Measurements from ENCODE around the gene MKRN1.
"Not testable (repeated sequence)": the region's sequence is repeated elsewhere in the genome, so short reads cannot be mapped to it uniquely, and the experiment has no call there.

Gene MKRN1

DNA sequence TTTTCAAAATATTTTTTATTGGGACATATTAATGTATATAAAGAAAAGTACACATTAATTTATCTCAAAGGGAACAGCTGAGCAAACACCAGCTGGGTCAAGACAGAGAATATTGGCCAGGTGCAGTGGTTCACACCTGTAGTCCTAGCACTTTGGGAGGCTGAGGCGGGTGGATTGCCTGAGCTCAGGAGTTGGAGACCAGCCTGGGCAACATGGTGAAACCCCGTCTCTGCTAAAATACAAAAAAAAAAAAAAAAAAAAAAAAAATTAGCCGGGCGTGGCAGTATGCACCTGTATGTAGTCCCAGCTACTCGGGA lies 61.2 kb downstream of the MKRN1 start:
- not testable (repeated sequence) for DNase-seq; H3K4me1 ChIP-seq (ENCODE audit: control insufficient read depth, insufficient read depth, low read length, poor library complexity, severe bottlenecking); H3K4me3 ChIP-seq (ENCODE audit: insufficient read depth, low read depth, low read length, poor library complexity, severe bottlenecking); H3K36me3 ChIP-seq (ENCODE audit: control insufficient read depth, insufficient read depth, low read length); H3K27ac ChIP-seq (ENCODE audit: insufficient read depth, low read length, poor library complexity, severe bottlenecking); H3K9me3 ChIP-seq (ENCODE audit: control insufficient read depth, low read length); H3K27me3 ChIP-seq (replicated peaks; ENCODE audit: control insufficient read depth, insufficient read depth, low read length, poor library complexity, severe bottlenecking)

- H3K9me3 ChIP-seq (ENCODE audit: control insufficient read depth, low read length): no peaks in the 10 kb centered on the region
- no peaks in the 10 kb centered on the region for H3K4me1 ChIP-seq (ENCODE audit: control insufficient read depth, insufficient read depth, low read length, poor library complexity, severe bottlenecking)
- H3K4me3 ChIP-seq (ENCODE audit: insufficient read depth, low read depth, low read length, poor library complexity, severe bottlenecking): no peak overlapping the region
- no peak for DNase-seq
- H3K27me3 ChIP-seq (replicated peaks; ENCODE audit: control insufficient read depth, insufficient read depth, low read length, poor library complexity, severe bottlenecking): no peaks in the 10 kb centered on the region
- no peak overlapping the region for H3K27ac ChIP-seq (ENCODE audit: insufficient read depth, low read length, poor library complexity, severe bottlenecking)
- no peaks in the 10 kb centered on the region for H3K36me3 ChIP-seq (ENCODE audit: control insufficient read depth, insufficient read depth, low read length)
Measured at GRCh38 chr7:140417456-140418155, 61.7 kb downstream of the MKRN1 start.

DNA sequence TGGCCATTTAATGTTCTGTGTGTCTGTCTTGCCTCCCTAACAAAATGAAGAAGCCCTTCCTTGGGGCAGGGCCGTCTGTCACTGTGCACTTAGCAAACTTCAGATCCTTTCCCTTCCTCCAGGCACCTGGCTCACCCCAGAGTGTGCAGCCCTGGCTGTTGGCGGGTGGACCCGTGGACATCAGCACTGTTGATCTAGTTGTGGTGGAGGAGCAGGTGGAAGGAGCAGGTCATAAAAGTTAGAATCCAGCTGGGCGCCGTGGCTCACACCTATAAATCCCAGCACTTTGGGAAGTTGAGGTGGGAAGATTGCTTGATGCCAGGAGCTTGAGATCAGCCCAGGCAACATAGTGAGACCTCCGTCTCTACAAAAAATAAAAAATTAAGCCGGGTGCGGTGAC lies 62.7 kb downstream of the MKRN1 start:
- H3K4me3 ChIP-seq (ENCODE audit: insufficient read depth, low read depth, low read length, poor library complexity, severe bottlenecking): no peak overlapping the region
- H3K27ac ChIP-seq (ENCODE audit: insufficient read depth, low read length, poor library complexity, severe bottlenecking): no peak overlapping the region
- DNase-seq: no peak
- H3K9me3 ChIP-seq (ENCODE audit: control insufficient read depth, low read length): no peaks in the 10 kb centered on the region
- H3K4me1 ChIP-seq (ENCODE audit: control insufficient read depth, insufficient read depth, low read length, poor library complexity, severe bottlenecking): no peaks in the 10 kb centered on the region
- H3K36me3 ChIP-seq (ENCODE audit: control insufficient read depth, insufficient read depth, low read length): peaks cover 3% of the 10 kb centered on the region
- no peaks in the 10 kb centered on the region for H3K27me3 ChIP-seq (replicated peaks; ENCODE audit: control insufficient read depth, insufficient read depth, low read length, poor library complexity, severe bottlenecking)

DNA sequence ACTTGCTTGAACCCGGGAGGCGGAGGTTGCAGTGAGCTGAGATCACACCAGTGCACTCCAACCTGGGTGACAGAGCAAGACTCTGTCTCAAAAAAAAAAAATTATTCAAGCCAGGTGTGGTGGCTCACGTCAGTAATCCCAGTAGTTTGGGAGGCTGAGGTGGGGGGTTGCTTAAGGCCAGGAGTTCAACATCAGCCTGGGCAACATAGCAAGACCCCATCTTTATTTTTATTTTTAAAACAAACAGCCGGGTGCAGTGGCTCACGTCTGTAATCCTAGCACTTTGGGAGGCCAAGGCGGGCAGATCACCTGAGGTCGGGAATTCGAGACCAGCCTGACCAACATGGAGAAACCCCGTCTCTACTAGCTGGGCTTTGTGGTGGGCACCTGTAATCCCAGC lies 63.5 kb downstream of the MKRN1 start:
- not testable (repeated sequence) for H3K27me3 ChIP-seq (replicated peaks; ENCODE audit: control insufficient read depth, insufficient read depth, low read length, poor library complexity, severe bottlenecking); H3K4me3 ChIP-seq (ENCODE audit: insufficient read depth, low read depth, low read length, poor library complexity, severe bottlenecking); DNase-seq

DNA sequence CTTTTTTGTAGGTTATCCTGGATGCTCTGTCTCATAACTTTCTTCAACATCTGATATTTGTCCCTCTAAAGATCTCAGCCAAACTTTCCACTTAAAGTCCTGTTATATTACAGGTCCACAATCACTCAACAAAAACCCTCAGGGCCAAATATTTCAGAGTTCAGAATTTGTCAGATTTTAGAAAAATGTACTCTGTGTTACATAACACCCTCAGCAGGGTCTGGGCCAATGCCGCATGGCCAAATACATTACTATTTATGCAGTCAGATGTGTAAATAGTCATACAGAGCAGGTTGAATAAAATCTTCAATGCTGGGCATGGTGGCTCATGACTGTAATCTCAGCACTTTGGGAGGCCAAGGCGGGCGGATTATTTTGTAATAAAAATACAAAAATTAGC lies 63.9 kb downstream of the MKRN1 start:
- no peaks in the 10 kb centered on the region for H3K27me3 ChIP-seq (replicated peaks; ENCODE audit: control insufficient read depth, insufficient read depth, low read length, poor library complexity, severe bottlenecking)
- H3K27ac ChIP-seq (ENCODE audit: insufficient read depth, low read length, poor library complexity, severe bottlenecking): no peak overlapping the region
- no peak overlapping the region for H3K4me3 ChIP-seq (ENCODE audit: insufficient read depth, low read depth, low read length, poor library complexity, severe bottlenecking)
- peaks cover 3% of the 10 kb centered on the region for H3K36me3 ChIP-seq (ENCODE audit: control insufficient read depth, insufficient read depth, low read length)
- no peaks in the 10 kb centered on the region for H3K9me3 ChIP-seq (ENCODE audit: control insufficient read depth, low read length)
- DNase-seq: no peak
- H3K4me1 ChIP-seq (ENCODE audit: control insufficient read depth, insufficient read depth, low read length, poor library complexity, severe bottlenecking): no peaks in the 10 kb centered on the region

More for the DNA sequence above, 63.5 kb downstream of the MKRN1 start:
- not testable (repeated sequence) for H3K4me1 ChIP-seq (ENCODE audit: control insufficient read depth, insufficient read depth, low read length, poor library complexity, severe bottlenecking); H3K36me3 ChIP-seq (ENCODE audit: control insufficient read depth, insufficient read depth, low read length); H3K27ac ChIP-seq (ENCODE audit: insufficient read depth, low read length, poor library complexity, severe bottlenecking); H3K9me3 ChIP-seq (ENCODE audit: control insufficient read depth, low read length)

DNA sequence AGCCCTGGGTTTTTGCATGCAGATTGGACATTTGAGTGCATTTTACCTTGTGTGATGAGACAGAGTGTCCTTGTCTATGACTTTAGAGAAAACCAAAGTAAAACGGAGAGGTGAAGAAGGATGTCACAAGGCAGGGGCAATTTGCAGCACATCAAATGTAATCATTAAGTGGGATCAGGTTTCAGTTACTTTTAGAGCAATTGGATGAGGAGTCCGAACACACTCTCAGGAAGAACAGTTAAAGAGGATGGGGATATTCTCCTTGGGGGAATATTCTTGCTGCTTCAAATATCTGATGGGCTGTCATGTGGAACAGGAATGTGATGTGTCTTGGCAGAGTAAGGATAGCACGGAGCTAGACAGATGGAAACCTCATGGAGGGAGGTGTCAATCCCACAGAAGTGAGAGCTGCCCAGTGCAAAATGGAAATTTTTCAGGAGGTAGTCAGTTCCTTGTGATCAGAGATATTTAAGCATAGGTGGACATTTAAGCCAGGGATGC lies 74.7 kb downstream of the MKRN1 start:
- Histone ChIP-seq H3K4me1 (ENCODE audit: control insufficient read depth, insufficient read depth, low read length, poor library complexity, severe bottlenecking) (no peaks in the 10 kb centered on the region), H3K27ac (ENCODE audit: insufficient read depth, low read length, poor library complexity, severe bottlenecking) (peak overlapping the region; percentile 60), H3K9me3 (ENCODE audit: control insufficient read depth, low read length) (no peaks in the 10 kb centered on the region), H3K36me3 (ENCODE audit: control insufficient read depth, insufficient read depth, low read length) (no peaks in the 10 kb centered on the region), H3K4me3 (ENCODE audit: insufficient read depth, low read depth, low read length, poor library complexity, severe bottlenecking) (peak overlapping the region; percentile 76), H3K27me3 (replicated peaks; ENCODE audit: control insufficient read depth, insufficient read depth, low read length, poor library complexity, severe bottlenecking) (no peaks in the 10 kb centered on the region)
- no peak for DNase-seq

DNA sequence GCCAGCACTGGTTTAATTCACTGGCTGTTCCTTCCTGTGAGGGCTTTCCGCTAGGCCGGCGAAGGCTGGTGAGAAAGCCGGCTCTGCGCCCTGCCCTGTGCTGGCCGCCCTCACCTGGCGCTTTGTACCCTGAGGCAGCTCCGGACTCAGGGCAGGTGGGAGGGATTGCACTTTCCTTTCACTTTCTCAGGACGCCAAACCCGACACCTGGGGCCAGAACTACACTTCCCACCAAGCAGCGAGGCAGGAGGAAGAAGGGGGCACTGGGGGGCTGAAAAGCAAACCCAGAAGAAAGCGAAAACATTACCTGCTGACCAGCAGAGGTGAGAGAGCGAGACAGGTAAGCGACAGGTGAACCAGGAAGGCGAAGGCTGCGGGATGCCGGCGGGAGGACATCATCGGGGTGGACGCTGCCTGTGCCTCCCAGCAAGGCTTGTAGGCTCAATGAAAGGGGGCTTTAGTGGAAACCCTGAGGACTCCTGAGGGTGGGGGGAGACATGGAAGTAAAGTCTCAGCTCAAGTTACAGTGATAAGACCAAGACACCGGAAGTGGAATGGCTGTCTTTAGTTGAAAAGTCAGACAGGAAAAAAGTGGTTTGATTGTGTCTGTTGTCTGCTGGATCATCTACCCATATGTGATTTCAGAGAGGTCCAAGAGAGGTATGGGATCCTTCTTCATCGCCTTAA lies 75.3 kb downstream of the MKRN1 start, which contains the start of gene RAB19:
Gene RAB19 (plus strand): TSS at position 181 of the 687 bp plus-strand sequence. CDS start 3,589 bp downstream, outside the sequence.
- DNase-seq: peak; percentile 8 to 31 (median 23)
- H3K36me3 ChIP-seq (ENCODE audit: control insufficient read depth, insufficient read depth, low read length): no peaks in the 10 kb centered on the region
- H3K4me1 ChIP-seq (ENCODE audit: control insufficient read depth, insufficient read depth, low read length, poor library complexity, severe bottlenecking): no peaks in the 10 kb centered on the region
- H3K27ac ChIP-seq (ENCODE audit: insufficient read depth, low read length, poor library complexity, severe bottlenecking): peak within 1 kb of the TSS; percentile 60
- peak within 1 kb of the TSS; percentile 76 for H3K4me3 ChIP-seq (ENCODE audit: insufficient read depth, low read depth, low read length, poor library complexity, severe bottlenecking)
- no peaks in the 10 kb centered on the region for H3K9me3 ChIP-seq (ENCODE audit: control insufficient read depth, low read length)
- no peaks in the 10 kb centered on the region for H3K27me3 ChIP-seq (replicated peaks; ENCODE audit: control insufficient read depth, insufficient read depth, low read length, poor library complexity, severe bottlenecking)

Measured in effector memory CD4-positive, alpha-beta T cell (primary cell).